Heart left ventricle (tissue), 13 donors: ENCODE results near the gene TBX1.

Source experiments
- POLR2A ChIP-seq, 2 donors: fragments of 450-650 bp; IDR thresholded peaks; one replicate each; pipeline ENCODE4 v1.6.1; 2017; ENCODE audit warnings: antibody characterized with exemption in 2 of 2, mild to moderate bottlenecking in 2 of 2, moderate library complexity in 2 of 2
- TF ChIP-seq, protein P1 (sequence below), 12 donors: fragments of 200-600 bp; sonication (generic) in 4 of 12; IDR thresholded peaks; one replicate each; pipeline versions ENCODE4 v1.5.0 to v1.8.0; 2018 to 2022; ENCODE audit warnings: antibody characterized with exemption in 12 of 12, mild to moderate bottlenecking in 5 of 12
- donor health status: ischemic (EF 13 %, LVEDD 7.1; RV severe dilation, severe dysfunction).
- donor health status: DM: no; HTN: yes; CAD: no.
- donor health status: DM: no; HTN: no; CAD: no.
- donor health status: ischemic (EF 25% LVEDD 6.9; RV normal size, moderate dysfunction).
- donor health status: ischemic (EF 25% LVEDD 5.7; RV mildly dilated, moderate dysfunction).
- donor health status: ischemic (EF 35%, LVEDD 5.7; RV mildly dilated, moderate dysfunction).
- donor health status: nonischemic (EF 11% LVEDD 7.7; RV severe dilation, severe dysfunction).
- donor health status: DM: yes; HTN: yes; CAD: no.
- donor health status: PGD.
- donor health status: ischemic (EF 29% LVEDD 5.4; RV normal size, mild dysfunction).
- donor health status: nonischemic (EF 23%, LVEDD 6.1; RV moderate dilation, normal function).

DNA sequence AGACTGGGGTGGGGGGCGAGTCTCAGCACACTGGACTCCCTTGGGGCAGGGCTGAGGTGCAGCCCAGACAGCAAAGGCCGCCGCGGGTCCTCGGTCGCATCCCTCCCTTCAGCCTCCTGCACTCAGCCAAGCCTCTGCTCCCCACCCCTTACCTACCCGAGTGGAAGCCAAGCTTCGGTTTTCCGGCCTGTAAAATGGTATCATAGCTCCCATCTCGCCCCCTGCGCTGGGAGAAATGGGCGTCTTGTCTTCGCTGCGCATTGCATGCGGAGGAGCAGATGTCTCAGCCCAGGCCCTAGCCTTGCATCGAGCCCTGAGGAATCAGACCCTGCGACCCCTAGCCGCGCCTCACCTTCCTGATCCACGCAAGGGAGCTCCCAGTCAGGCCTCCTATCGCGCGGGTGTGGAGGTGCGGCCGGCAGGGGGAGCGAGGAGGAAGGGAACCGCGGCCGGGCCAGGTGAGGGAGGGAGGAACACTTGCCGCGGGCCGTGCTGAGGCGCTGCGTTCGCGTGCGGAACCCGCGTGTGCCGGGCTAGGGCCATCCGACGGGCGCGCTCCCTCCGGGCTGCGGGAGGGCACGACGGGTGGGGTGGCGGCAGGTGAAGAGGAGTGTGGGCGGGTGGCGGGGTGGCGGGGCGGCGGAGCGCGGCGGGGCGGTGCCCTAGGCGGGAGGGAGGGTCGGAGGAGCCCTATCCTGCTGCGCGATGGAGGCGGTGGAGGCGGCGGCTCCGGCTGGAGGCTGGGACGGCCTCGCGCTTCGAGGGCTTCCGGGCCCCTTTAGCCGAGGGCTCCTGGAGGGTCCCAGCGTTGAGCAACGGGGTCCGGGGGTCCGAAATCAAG lies 4.1 kb upstream of the TBX1 start:
- TF ChIP-seq, protein P1, sequence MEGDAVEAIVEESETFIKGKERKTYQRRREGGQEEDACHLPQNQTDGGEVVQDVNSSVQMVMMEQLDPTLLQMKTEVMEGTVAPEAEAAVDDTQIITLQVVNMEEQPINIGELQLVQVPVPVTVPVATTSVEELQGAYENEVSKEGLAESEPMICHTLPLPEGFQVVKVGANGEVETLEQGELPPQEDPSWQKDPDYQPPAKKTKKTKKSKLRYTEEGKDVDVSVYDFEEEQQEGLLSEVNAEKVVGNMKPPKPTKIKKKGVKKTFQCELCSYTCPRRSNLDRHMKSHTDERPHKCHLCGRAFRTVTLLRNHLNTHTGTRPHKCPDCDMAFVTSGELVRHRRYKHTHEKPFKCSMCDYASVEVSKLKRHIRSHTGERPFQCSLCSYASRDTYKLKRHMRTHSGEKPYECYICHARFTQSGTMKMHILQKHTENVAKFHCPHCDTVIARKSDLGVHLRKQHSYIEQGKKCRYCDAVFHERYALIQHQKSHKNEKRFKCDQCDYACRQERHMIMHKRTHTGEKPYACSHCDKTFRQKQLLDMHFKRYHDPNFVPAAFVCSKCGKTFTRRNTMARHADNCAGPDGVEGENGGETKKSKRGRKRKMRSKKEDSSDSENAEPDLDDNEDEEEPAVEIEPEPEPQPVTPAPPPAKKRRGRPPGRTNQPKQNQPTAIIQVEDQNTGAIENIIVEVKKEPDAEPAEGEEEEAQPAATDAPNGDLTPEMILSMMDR (IDR thresholded peaks at IDR 0.05): peak; percentile 13 to 50 (median 34)
- TF ChIP-seq POLR2A (IDR thresholded peaks at IDR 0.05): no peak
